Neural cell (in vitro differentiated cells): ENCODE results near the gene PDHA1.

Experiments
- CTCF ChIP-seq: fragments of 450-650 bp; IDR thresholded peaks from 2 replicates; pipeline ENCODE4 v1.5.1; 2014; ENCODE audit warnings: antibody characterized with exemption, mild to moderate bottlenecking, moderate library complexity; ENCODE audit not compliant: poor library complexity, severe bottlenecking
- EP300 ChIP-seq: fragments of 450-650 bp; conservative IDR thresholded peaks from 2 replicates; pipeline ENCODE4 v1.6.1; 2014; ENCODE audit warnings: antibody characterized with exemption, mild to moderate bottlenecking, moderate library complexity; ENCODE audit not compliant: poor library complexity, severe bottlenecking
- EZH2 ChIP-seq: fragments of 200-600, 300-800 bp; shearing (Covaris generic), sonication (generic); IDR thresholded peaks from 2 replicates; pipeline ENCODE4 v1.6.1; 2014; ENCODE audit warnings: antibody characterized with exemption, low read length, borderline replicate concordance, mild to moderate bottlenecking; ENCODE audit not compliant: insufficient read depth, poor library complexity, severe bottlenecking
- POLR2AphosphoS5 ChIP-seq: IDR thresholded peaks from 2 replicates; pipeline ENCODE4 v1.6.1; 2012
- REST ChIP-seq: IDR thresholded peaks from 2 replicates; pipeline ENCODE4 v1.6.1; 2012; ENCODE audit warnings: borderline replicate concordance
- SMC3 ChIP-seq: fragments of 450-650 bp; conservative IDR thresholded peaks from 2 replicates; pipeline ENCODE4 v1.6.1; 2014; ENCODE audit warnings: antibody characterized with exemption, mild to moderate bottlenecking, moderate library complexity; ENCODE audit not compliant: poor library complexity
- TAF1 ChIP-seq: IDR thresholded peaks from 2 replicates; pipeline ENCODE4 v1.6.1; 2012; ENCODE audit warnings: low read depth

- TF ChIP-seq CTCF (no peak), EZH2 (no peak), EP300 (no peak), REST (no peak), TAF1 (no peak), POLR2AphosphoS5 (no peak), SMC3 (no peak)
Observed at GRCh38 chrX:19388064-19388679, 44.4 kb downstream of the PDHA1 start.
